Ovary (tissue), 3 donors: ENCODE data around the gene SDHAF2.

Experiments used
- CTCF ChIP-seq, 3 donors: fragments of 450-650 bp in 2 of 3; fragments of 200-600 bp in 1 of 3; IDR thresholded peaks; one replicate each; pipeline versions ENCODE4 v1.5.1 to v1.8.0; 2016 to 2022; ENCODE audit warnings: antibody characterized with exemption in 3 of 3, mild to moderate bottlenecking in 1 of 3
- EP300 ChIP-seq: sonication (generic); formaldehyde crosslinking; IDR thresholded peaks from one replicate; pipeline ENCODE4 v1.6.1; 2017; ENCODE audit warnings: antibody characterized with exemption
- donor health status: DM: no; HTN: no; CAD: no.

GRCh38 chr11:61418136-61418535 lies 11.8 kb upstream of the SDHAF2 start:
- TF ChIP-seq CTCF (IDR thresholded peaks at IDR 0.05) (no peak), EP300 (no peak)
